NCI-H748 treated with DMSO at 0.1 percent for 48 hours (cell line): ENCODE results near the gene ENTR1.

Experiments
- DNase-seq: peaks from one replicate; lab custom pipeline; 2025; lab: John Stamatoyannopoulos, UW

The ENTR1 gene

DNA sequence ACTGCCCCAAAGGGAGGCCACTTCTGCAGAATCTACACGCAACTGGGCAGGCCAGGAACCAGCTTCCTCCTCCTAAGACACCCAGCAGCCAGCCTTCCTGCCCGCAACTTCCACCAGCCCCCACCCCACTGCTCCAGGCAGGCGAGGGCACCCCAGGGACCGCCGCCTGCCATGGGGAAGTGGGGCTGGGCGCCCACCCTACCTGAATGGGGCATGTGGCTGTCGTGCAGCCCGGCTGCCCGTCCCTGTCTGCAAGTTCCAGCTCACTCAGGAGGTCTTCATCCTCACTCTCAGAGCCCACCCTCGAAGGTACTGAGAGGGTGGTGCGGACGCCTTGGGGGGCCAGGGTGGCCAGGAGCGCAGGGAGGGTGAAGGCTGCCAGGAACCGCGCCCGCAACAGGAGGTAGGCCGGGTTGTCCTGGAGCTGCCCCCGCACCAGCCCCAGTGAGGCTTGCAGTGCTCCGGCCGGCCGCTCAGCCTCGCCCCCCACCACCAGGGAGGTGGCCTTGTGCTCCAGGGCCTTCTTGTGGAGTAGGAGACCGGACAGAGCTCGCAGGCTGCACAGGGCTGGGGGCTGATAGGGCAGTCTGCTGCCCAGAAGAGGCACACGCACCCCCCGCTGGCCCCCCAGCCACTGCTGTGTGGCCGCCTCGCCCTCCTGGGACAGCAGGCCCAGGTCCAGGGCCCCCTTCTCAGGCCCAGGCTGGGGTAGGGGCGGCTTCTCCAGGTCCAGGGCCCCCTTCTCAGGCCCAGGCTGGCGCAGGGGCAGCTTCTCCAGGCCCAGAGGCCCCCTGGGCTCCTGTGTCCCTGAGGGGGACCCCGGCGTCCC lies 32.9 kb downstream of the ENTR1 start:
- no peak for DNase-seq

DNA sequence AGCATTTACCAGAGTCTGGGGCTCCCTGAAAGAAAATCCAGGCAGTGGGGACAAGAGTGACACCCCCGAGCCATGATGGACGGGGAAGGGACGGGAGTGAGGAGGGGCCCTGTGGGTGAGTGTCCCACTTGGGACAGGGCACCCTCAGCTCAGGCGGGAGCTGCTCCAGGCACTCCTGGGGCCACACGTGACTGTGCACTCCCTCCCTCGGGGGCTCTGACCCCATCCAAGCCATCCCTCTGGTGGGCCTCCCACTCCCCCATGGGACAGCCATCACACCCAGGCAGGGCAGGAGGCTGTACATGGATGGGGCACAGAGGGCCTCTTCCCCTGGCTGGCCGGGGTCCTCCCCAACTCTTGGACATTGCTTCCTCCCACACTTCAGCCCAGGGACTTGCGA lies 34.0 kb downstream of the ENTR1 start:
- no peak for DNase-seq

DNA sequence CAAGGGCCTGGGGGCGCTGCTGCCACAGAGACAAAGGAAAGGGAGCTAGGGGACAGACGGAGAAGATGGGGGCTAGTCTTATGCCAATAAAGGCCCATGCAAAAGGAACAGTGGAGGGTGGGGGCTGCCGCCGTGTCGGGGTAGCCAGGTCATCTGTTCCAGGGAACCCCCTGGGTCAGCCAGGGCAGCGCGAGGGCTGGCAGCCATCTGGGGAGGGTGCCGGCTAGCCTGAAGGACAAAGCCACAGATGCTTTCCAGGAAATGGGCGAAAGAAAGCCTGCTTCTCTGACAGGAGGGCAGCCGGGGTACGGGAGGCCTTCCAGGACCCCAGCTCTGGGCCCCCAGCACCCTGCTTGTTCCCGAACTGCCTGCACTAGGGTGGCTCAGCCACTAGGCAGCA lies 35.3 kb downstream of the ENTR1 start:
- no peak for DNase-seq

GRCh38 chr9:136374183-136374575 lies 36.2 kb downstream of the ENTR1 start:
- DNase-seq, result no peak

GRCh38 chr9:136373300-136374182 lies 36.9 kb downstream of the ENTR1 start, which contains the start of gene CARD9:
CARD9 (minus strand) TSS chr9:136373669; CDS start chr9:136372078, 1,591 bp downstream.
- no peak for DNase-seq

- no peak for DNase-seq
These were observed 37.7 kb downstream of the ENTR1 start for GRCh38 chr9:136372561-136373299.

- no peak for DNase-seq
These were observed 38.4 kb downstream of the ENTR1 start for GRCh38 chr9:136372006-136372405.

DNA sequence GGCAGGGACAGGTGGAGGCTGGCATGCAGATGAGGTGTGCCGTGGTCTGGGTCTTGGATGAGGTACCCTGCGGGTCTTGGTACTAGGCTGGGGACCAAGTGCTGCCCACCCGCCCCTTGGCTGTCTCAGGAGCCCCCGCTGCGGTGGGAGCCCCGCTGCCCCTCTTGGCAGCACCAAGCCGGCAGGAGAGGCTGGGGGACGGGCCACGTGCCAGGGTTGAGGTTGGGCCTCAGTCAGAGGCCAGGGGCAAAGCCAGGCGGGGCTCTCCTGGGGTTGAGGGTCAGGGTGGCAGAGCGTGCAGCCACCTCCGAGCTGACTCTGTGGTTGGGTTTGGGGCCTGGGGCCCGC lies 38.9 kb downstream of the ENTR1 start:
- DNase-seq, result no peak

DNA sequence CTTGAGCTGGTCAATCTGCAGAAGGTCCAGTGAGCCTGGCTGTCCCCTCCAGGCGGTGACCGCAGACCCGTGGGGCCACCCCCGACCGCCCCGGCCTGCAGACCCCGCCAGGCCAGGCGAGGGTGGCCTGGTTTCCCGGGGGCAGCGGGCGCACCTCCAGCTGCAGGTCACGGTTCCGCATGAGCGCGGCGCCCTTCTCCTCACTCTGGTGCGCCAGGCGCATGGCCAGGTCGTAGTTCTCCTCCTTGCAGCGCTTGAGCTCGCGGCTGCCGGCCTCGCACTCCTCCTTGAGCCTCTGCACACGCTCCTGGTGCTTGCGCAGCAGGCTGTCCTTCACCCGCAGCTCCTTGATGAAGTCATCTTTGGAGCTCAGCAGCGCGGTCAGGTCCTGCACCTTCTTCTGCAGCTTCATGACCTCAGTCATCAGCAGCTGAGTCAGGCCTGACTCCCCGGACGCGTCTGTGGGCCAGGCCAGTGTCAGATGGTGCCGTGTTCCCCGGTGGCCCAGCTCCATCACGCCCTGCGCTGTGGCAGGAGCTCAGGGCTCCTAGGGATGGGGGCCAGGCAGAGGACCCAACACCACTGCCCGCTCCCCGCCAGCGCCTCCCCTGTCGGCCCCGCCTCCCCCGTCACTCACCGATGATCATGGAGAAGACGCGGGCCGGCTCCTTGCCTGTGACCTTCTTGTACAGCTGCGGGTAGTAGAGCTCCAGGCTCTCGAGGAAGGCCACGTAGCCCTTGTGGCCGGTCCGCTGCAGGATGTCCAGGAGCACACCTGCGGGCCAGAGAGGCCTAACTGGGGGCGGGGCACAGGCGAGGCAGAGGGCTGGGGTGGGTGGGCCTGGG lies 39.5 kb downstream of the ENTR1 start:
- no peak for DNase-seq

DNA sequence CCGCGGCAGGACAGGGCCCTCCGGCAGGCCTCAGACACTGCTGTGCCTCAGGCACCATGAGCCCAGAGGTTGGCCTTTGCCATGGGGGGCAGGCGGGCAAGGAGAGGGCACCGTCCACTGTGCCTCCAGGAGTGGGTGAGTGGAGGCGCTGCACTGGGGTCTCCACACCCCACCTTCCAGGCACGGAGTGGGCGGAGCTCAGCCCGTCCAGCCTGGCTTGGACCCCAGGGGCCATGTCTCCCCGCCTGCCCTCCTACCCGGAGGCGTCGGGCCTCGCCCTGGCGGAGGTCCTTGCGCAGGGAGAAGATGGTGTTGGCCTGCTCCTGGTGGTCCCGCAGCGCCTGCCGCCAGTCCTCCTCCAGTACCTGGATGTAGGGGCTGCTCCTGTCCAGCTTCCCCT lies 40.4 kb downstream of the ENTR1 start:
- DNase-seq, result no peak

DNA sequence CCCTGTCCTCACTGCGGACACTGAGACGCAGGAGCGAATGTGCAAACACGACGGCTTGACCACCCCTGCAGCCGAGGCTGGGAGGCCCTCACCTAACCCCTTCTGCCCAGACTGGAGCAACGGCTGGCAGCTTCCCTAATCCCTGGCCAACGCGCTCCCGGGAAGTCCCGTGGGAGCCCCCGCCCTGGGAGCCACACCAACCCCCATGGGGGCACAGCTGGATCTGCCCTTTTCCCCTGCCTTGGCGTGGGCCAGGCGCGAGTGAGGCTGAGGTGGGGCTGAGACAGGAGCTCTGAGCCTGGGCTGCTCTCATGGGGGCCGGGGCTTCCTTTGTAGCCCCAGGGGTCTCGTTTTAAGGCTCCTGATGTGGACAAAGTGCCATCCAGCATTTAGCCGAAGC lies 42.2 kb downstream of the ENTR1 start:
- no peak for DNase-seq

DNA sequence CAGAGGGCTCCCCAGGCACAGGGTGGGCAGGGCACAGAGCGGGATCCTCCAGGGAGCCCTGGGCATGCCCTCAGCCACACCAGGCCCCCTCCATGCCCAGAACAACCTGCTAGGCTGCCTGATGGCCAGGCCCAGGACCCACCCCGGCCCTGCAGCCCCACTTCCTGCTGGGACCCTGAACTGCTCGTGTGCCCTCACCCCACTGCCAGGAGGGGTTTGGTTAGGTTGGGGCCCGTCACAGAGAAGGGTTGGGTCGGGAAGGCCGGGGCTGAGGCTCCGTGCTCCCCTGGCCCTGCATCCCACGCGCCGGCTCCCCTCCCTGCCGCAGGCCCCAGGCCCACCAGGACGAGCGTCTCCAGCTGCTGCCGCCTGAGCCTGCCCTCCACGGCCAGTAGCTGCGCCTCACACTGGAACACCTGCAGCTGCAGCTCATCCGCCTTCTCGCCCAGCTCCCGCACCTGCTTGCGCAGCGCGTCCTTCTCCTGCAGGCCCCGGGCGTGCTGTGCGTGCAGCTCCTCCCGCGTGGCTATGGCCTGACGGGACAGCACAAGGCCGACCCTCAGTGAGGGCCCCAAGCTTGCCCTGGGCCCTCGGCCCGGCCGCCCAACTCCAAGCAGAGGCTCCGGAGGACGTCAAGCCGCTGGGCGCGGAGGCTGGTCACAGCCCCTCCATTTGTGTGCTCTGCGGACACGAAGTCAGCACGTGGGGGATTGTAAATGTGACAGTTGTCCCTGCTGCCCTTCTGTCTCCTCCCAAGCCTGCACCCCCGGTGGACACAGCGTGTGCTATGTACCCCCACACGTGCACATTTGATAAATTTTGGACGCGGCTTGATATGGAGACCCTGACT lies 42.9 kb downstream of the ENTR1 start:
- DNase-seq, result no peak

DNA sequence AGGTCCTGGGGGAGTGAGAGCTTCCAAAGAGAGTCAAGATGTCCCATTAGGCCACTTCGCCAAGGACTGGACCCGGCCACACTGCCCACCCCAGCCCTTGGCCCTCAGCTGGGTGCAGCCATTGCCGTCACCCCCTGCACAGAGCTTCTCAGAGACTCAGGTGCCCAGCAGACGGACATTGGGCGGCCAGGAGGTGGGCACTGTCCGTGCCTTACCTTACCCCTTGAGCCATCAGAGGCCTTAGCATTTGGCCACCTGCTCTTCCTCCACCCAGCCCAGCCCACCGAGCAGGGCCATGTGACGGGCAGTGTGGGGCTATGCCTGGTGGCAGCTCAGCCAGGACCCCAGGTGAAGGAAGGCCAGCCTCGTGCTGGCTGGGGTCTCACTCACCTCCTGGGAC lies 43.6 kb downstream of the ENTR1 start:
- DNase-seq, result no peak

DNA sequence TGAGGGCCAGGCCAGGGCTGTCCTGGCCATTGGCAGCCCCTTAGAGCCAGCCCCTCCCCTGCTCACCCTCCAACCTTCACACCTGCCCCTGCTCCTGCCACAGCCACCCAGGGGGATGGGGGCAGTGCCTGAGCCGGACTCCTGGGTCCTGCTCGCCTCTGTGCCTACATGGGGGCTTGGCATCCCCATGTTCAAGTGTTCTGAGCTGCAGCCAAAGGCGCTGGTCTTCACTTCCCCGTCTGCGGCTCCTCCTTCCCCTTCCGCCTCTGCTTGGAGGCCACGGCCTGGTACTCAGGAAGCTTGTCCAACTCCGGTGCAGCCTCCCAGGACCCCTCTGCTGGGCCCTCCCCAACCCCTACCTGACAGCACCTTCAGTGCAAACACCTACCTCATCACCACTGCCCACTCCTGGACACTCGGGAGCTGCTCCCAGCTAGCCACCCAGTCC lies 44.6 kb downstream of the ENTR1 start:
- DNase-seq, result no peak

DNA sequence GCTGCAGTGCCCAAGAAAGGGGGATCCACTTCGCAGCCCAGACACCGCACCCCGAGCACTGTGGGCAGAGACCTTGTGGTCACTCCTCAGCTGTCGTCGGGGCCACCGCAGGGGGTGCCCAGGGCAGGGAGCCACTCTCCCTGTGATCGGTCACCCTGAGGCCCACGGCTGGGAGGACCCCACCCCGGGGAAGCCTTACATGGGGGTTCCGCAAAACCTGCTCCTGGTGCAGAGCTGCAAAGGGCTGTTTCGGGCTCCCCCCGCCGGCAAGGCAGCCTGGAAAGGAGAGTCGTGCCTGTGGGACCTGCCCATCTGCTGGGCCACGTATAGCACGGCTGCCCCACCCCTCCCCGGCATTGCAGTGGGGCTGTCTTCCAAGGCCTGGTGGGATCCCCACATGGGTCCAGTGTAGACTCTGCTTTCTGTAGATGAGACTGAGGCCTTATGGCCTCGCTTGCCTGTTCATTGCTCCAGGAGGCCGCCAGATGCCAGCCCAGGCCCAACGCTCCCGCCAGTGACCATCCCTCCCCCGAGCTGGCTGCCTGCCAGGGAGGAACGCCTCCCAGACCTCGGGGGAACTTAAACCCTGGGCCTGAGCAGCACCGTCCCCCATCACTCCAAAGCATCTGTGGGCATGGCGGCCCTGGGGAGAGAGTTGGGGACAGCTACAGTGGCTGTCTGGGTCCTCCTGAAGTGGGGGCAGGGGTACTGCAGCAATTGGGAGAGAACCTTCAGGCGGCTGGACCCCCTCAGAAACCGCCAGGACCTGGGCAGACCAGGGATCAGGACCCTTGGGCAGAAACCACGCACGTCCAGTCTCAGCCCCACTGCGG lies 45.3 kb downstream of the ENTR1 start:
- DNase-seq, result no peak

GRCh38 chr9:136363949-136364748 lies 46.3 kb downstream of the ENTR1 start:
- DNase-seq, result no peak

DNA sequence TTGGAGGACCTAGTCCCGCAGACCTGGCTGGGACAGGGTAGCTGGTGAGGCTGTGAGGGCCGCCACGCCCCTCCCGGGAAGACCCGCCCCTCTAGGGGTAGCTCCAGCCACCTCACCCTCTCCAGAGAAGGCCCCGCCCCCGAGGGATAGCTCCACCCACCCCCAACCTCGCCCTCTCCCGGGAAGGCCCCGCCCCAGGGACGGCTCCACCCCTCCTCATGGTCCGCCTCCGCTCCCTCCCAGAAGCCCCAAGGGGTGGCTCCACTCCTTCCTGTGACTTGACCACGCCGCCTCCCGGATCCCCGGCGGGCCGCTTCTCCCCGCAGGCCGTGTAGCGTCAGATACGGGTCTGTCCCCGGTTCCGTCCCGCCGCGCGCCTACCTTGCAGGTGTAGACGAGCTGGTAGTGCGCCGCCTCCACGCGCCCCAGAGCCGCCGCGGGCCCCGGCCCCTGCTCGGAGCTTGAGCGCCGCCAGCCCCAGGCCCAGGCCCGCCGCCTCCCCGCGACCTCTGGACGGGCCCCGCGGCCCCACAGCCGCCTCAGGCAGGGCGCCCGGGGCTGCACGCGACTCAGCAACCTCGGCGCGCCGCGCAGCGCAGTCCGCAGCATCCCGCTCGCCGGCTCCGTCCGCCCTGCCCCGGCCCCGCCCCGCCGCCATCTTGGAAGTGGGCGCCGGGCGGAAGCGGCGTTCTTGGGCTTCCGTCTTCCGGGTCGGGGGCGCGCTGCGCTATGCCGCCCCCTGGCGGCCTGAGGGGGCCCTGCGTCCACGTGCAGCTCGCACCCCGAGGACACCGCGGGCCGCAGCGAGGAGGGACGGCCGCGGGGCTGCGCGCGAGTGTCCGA lies 47.1 kb downstream of the ENTR1 start, which contains the start of gene DNLZ:
DNLZ (minus strand) TSS at position 639 of the 843 bp plus-strand sequence; CDS start at position 609, 30 bp downstream.
- DNase-seq, result peak; percentile 79

DNA sequence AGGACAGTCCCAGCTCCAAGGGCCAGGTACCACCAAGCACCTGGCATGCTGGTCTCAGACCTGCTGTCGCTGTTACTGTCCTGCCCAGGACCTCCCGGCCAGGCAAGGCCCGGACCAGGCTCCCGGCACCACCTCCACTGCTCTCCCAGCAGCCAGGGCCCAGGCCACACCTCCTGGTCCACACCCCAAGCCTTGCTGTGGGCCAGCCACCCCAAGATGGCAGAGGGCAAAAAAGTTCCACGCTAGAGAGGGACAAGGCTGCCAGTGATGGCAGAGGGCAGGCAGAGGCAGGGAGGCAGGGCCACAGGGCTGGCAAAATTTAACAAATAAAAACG lies 48.0 kb downstream of the ENTR1 start:
- DNase-seq, result no peak
